ENCODE measurements around the gene NLK. TPM values are rescaled to one million over a fixed set of nuclear protein-coding genes. Genes with fewer than 3 reads are reported as not detected.

NLK gene
- total RNA-seq, 1 donor from 2014 or later, result 13.3 TPM

DNA sequence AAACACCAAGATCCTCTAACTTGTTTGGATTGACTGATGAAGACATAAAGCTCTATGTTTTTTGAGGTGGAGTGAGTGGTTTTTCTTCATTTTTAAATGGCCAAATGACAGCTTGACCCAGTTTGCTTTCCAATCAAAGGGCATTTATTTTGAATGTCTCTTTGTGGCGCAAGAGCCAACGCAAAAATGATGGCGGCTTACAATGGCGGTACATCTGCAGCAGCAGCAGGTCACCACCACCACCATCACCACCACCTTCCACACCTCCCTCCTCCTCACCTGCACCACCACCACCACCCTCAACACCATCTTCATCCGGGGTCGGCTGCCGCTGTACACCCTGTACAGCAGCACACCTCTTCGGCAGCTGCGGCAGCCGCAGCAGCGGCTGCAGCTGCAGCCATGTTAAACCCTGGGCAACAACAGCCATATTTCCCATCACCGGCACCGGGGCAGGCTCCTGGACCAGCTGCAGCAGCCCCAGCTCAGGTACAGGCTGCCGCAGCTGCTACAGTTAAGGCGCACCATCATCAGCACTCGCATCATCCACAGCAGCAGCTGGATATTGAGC, 329 bp downstream of the NLK start:
- H3K27ac ChIP-seq, result no peak overlapping the region
- peaks cover 48% of the 10 kb centered on the region for H3K4me1 ChIP-seq
- H3K4me3 ChIP-seq, result peak overlapping the region in 1 of 2 donors; percentile 83
- H3K9me3 ChIP-seq, result no peaks in the 10 kb centered on the region
- H3K27me3 ChIP-seq, result no peaks in the 10 kb centered on the region
- H3K36me3 ChIP-seq, result no peaks in the 10 kb centered on the region
- intact Hi-C loops (cut with DNase I), result no loop called here
- no peak for DNase-seq (ENCODE audit: extremely low spot score in 2 of 2)
- TF ChIP-seq, protein P1, sequence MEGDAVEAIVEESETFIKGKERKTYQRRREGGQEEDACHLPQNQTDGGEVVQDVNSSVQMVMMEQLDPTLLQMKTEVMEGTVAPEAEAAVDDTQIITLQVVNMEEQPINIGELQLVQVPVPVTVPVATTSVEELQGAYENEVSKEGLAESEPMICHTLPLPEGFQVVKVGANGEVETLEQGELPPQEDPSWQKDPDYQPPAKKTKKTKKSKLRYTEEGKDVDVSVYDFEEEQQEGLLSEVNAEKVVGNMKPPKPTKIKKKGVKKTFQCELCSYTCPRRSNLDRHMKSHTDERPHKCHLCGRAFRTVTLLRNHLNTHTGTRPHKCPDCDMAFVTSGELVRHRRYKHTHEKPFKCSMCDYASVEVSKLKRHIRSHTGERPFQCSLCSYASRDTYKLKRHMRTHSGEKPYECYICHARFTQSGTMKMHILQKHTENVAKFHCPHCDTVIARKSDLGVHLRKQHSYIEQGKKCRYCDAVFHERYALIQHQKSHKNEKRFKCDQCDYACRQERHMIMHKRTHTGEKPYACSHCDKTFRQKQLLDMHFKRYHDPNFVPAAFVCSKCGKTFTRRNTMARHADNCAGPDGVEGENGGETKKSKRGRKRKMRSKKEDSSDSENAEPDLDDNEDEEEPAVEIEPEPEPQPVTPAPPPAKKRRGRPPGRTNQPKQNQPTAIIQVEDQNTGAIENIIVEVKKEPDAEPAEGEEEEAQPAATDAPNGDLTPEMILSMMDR (IDR thresholded peaks at IDR 0.05), result no peak

DNA sequence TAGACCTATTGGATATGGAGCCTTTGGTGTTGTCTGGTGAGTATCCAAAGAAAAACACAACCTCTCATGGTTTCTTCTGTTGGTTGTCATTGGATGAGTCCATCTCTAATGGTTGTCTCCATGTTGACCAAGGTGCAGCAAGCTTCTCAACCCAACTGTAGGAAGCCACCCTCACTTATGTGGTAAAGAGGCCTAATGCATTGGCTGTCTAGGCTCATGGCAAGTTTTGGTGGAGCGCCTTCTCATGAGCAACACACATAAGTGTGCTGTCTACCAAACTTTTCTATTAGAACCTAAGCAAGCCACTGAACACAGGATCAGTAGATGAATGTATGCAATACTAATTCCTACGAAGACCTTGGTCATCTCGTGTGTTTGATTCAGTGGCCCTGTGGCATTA, 819 bp downstream of the NLK start:
- no peak overlapping the region for H3K4me3 ChIP-seq
- H3K36me3 ChIP-seq, result no peaks in the 10 kb centered on the region
- intact Hi-C loops (cut with DNase I), result no loop called here
- DNase-seq (ENCODE audit: extremely low spot score in 2 of 2), result no peak
- TF ChIP-seq, protein P1 (IDR thresholded peaks at IDR 0.05), result no peak
- no peak for TF ChIP-seq POLR2A (IDR thresholded peaks at IDR 0.05)
- TF ChIP-seq POLR2AphosphoS5 (IDR thresholded peaks at IDR 0.05; ENCODE audit: insufficient read depth in 1 of 2, low read depth in 1 of 2), result no peak
- no peaks in the 10 kb centered on the region for H3K9me3 ChIP-seq
- peaks cover 53% of the 10 kb centered on the region for H3K4me1 ChIP-seq
- H3K27me3 ChIP-seq, result no peaks in the 10 kb centered on the region
- H3K27ac ChIP-seq, result no peak overlapping the region

DNA sequence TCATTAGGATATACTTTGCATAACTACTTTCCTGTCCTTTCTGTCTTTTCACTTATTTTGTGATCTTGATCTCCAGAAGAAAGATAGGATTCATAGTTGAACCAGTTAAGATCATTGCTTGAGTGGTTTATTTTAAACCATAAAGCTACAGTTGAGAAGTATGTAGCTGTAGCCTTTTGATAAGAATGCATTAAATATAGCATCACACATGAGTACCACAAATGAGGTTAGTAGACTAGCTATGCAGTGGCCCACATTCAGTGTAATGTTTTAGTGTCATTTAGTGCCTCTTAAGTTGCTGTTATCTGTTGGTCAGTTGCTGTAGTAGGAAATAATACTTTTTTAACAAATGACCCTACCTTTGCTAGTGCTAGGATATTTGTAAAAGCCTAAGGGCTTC, 1.3 kb downstream of the NLK start:
- no peak for TF ChIP-seq POLR2AphosphoS5 (IDR thresholded peaks at IDR 0.05; ENCODE audit: insufficient read depth in 1 of 2, low read depth in 1 of 2)
- TF ChIP-seq, protein P1 (IDR thresholded peaks at IDR 0.05), result no peak
- no peak for TF ChIP-seq POLR2A (IDR thresholded peaks at IDR 0.05)
- intact Hi-C loops (cut with DNase I), result no loop called here
- Histone ChIP-seq H3K27ac (no peak overlapping the region), H3K9me3 (no peaks in the 10 kb centered on the region), H3K36me3 (no peaks in the 10 kb centered on the region), H3K27me3 (no peaks in the 10 kb centered on the region), H3K4me3 (no peak overlapping the region), H3K4me1 (peaks cover 57% of the 10 kb centered on the region)
- DNase-seq (ENCODE audit: extremely low spot score in 2 of 2), result no peak

DNA sequence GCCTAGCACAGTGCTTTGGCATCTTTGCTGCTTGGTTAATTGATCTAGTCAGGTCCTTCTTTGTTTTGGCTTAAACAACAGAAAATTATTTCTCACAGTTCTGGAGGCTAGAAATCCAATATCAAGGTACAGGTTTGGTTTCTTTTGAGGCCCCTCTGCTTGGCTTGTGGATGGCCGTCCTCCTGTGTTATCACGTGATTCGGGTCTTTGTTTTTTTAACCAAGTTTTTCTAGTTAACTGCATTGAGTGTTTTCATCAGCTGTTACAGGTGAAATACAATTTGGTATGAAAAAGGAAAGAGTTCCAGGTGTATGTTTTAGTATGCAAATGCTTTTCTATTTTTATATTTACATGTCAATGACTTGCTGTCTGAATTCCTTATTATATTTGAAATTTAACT, 2.8 kb downstream of the NLK start:
- TF ChIP-seq, protein P1 (IDR thresholded peaks at IDR 0.05), result no peak
- TF ChIP-seq POLR2AphosphoS5 (IDR thresholded peaks at IDR 0.05; ENCODE audit: insufficient read depth in 1 of 2, low read depth in 1 of 2) (no peak), POLR2A (IDR thresholded peaks at IDR 0.05) (no peak)
- Histone ChIP-seq H3K4me3 (no peak overlapping the region), H3K27me3 (no peaks in the 10 kb centered on the region), H3K27ac (no peak overlapping the region), H3K4me1 (peaks cover 68% of the 10 kb centered on the region), H3K9me3 (no peaks in the 10 kb centered on the region), H3K36me3 (no peaks in the 10 kb centered on the region)
- DNase-seq (ENCODE audit: extremely low spot score in 2 of 2), result no peak
- intact Hi-C loops (cut with DNase I), result no loop called here

DNA sequence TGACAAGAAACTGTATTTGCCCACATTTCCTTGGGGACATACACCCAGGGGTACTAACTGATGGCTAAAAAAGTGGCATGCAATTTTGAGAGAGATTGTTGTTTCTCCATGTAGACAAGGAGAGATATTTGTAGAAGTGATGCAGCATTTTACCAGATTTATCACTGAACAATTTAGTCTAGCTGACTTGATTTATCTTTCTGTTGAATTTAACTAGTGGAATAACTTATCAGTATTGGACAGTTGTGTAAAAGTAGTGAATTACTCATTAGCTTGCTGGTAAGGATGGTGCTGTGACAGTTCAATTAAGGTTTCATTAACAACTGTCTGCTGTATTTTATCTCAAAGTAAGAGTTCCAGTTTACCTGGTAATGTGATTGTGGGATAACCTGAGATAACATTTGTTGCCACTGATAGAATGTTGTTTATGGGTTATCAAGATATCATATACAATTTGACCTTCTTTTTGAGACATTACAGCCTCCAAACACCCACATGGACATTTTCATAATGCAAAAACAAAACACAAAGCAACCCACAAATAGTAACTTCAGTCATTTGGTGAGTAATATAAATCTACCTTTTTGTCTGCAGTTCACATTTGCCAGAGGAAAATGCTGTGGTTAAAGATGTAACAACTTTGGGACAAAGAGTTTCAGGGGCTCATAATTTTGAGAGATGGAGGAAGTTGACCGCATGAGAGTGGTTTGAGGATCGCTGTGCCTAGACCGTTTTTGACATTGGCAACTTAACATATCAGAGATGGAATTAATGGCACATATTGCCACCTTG, 3.8 kb downstream of the NLK start:
- Histone ChIP-seq H3K27ac (no peak overlapping the region), H3K36me3 (no peaks in the 10 kb centered on the region), H3K4me3 (no peak overlapping the region), H3K9me3 (no peaks in the 10 kb centered on the region), H3K27me3 (no peaks in the 10 kb centered on the region), H3K4me1 (peaks cover 69% of the 10 kb centered on the region)
- no peak for DNase-seq (ENCODE audit: extremely low spot score in 2 of 2)
- TF ChIP-seq, protein P1 (IDR thresholded peaks at IDR 0.05), result no peak
- TF ChIP-seq POLR2A (IDR thresholded peaks at IDR 0.05) (no peak), POLR2AphosphoS5 (IDR thresholded peaks at IDR 0.05; ENCODE audit: insufficient read depth in 1 of 2, low read depth in 1 of 2) (no peak)
- intact Hi-C loops (cut with DNase I), result no loop called here
